Activated CD8-positive, alpha-beta T cell treated with anti-CD3 and anti-CD28 coated beads, Interleukin-2, amount 10 ng/mL, durations not matched to agents 7 days and 5 days (primary cell): ENCODE results near the gene ZCWPW1. TPM values are rescaled to one million over a fixed set of nuclear protein-coding genes. Genes with fewer than 3 reads are reported as not detected.

ENCODE experiments used
- total RNA-seq, 2 experiments: library from RNA; stranded (reverse); gene quantifications; one replicate each; pipeline ENCODE4 v1.2.3, GENCODE V29; 2021

Gene ZCWPW1
- total RNA-seq, 2 experiments from 2014 or later, result 2.6 to 2.8 TPM

Other genes with a start within 250 kb of the ZCWPW1 start
- gene PVRIG, start 208.8 kb downstream of the ZCWPW1 start, total RNA-seq, result 10 to 100 TPM; 61.6 to 64.8 TPM
- gene SPDYE3, start 121.0 kb downstream of the ZCWPW1 start, total RNA-seq, result not detected
- gene PILRB, start 70.6 kb downstream of the ZCWPW1 start, total RNA-seq, result 10 to 100 TPM; 75.7 to 77.2 TPM
- gene PILRA, start 55.2 kb downstream of the ZCWPW1 start, total RNA-seq, result 10 to 100 TPM in 1 of 2 experiments, 1 to 10 TPM in 1; 8.1 to 11.5 TPM
- gene MEPCE, start 1.1 kb upstream of the ZCWPW1 start, total RNA-seq, result 10 to 100 TPM; 40.4 to 45.4 TPM
- gene PPP1R35, start 7.8 kb upstream of the ZCWPW1 start, total RNA-seq, result 10 to 100 TPM; 84.0 to 90.1 TPM
- 1 to 10 TPM; 2.7 to 3.6 TPM for gene SPACDR, start 35.6 kb upstream of the ZCWPW1 start, total RNA-seq
- 100 to 1,000 TPM; 129 to 132 TPM for gene TSC22D4, start 50.5 kb upstream of the ZCWPW1 start, total RNA-seq
- gene NYAP1, start 55.2 kb upstream of the ZCWPW1 start, total RNA-seq, result under 1 TPM in 1 of 2 experiments, not detected in 1; 0.23 TPM
- gene AGFG2, start 110.5 kb upstream of the ZCWPW1 start, total RNA-seq, result 10 to 100 TPM; 43.0 to 46.0 TPM
- 10 to 100 TPM; 29.8 to 30.0 TPM for gene SAP25, start 145.2 kb upstream of the ZCWPW1 start, total RNA-seq
- gene LRCH4, start 157.4 kb upstream of the ZCWPW1 start, total RNA-seq, result 100 to 1,000 TPM; 191 to 193 TPM
- gene FBXO24, start 157.6 kb upstream of the ZCWPW1 start, total RNA-seq, result under 1 TPM; 0.37 to 0.45 TPM
- 10 to 100 TPM; 17.0 to 17.6 TPM for gene PCOLCE, start 173.7 kb upstream of the ZCWPW1 start, total RNA-seq
- 10 to 100 TPM; 42.1 to 43.5 TPM for gene MOSPD3, start 183.8 kb upstream of the ZCWPW1 start, total RNA-seq
- 10 to 100 TPM; 13.1 to 14.5 TPM for gene TFR2, start 212.8 kb upstream of the ZCWPW1 start, total RNA-seq
- not detected for gene ACTL6B, start 227.7 kb upstream of the ZCWPW1 start, total RNA-seq
- 100 to 1,000 TPM; 274 to 286 TPM for gene GNB2, start 245.0 kb upstream of the ZCWPW1 start, total RNA-seq